Panc1 (cell line): Measurements from ENCODE around the gene ARPC2. TPM values are rescaled to one million over a fixed set of nuclear protein-coding genes. Genes with fewer than 3 reads are reported as not detected.
A peak's percentile ranks its signal among the peaks of the same experiment; 100 is the strongest.

Experiments used
- ATAC-seq: fragments of 200-7000 bp; cut with Tn5 transposase; 2 replicates; pipeline ENCODE4 v1.9.1; 2020; ENCODE audit warnings: mild to moderate bottlenecking, moderate library complexity
- BruUV-seq: library from RNA; stranded (reverse); fragments of 400-500 nt; replicated peaks from 2 replicates; lab custom pipeline; 2021; lab: Mats Ljungman, UMichigan
- CTCF ChIA-PET: fragments of 300-600 bp; sonication (Branson Sonifier 250); formaldehyde crosslinking; loops from one replicate; lab custom pipeline; 2022; ENCODE audit warnings: antibody characterized with exemption; lab: Charles Lee
- POLR2A ChIA-PET: fragments of 300-600 bp; sonication (Branson Sonifier 250); formaldehyde crosslinking; loops from one replicate; lab custom pipeline; 2022; ENCODE audit warnings: antibody characterized with exemption; lab: Charles Lee
- DNase-seq: peaks from one replicate; pipeline ENCODE4 v3.0.0-alpha.2; 2010; ENCODE audit warnings: low read depth, low spot score
- H3K27ac ChIP-seq: 2 replicates; pipeline ENCODE4 v1.5.1; 2011; ENCODE audit warnings: mild to moderate bottlenecking, low read length, inconsistent platforms
- H3K27me3 ChIP-seq: fragments of 200-500 bp; sonication (Bioruptor generic); 2 replicates; pipeline ENCODE4 v1.6.0; 2014; ENCODE audit warnings: low read length, inconsistent platforms; ENCODE audit not compliant: control insufficient read depth, insufficient read depth
- H3K36me3 ChIP-seq: fragments of 200-500 bp; sonication (Bioruptor generic); 2 replicates; pipeline ENCODE4 v1.5.1; 2014; ENCODE audit warnings: inconsistent platforms, mild to moderate bottlenecking, low read length, moderate library complexity; ENCODE audit not compliant: control insufficient read depth, insufficient read depth
- H3K4me1 ChIP-seq: 2 replicates; pipeline ENCODE4 v1.5.1; 2011; ENCODE audit warnings: inconsistent platforms, mild to moderate bottlenecking, low read length, moderate library complexity; ENCODE audit not compliant: control insufficient read depth, insufficient read depth
- H3K4me3 ChIP-seq, 2 experiments: 2 replicates each; pipeline ENCODE4 v1.5.1; 2011 to 2012; ENCODE audit warnings: low read depth in 2 of 2, low read length in 2 of 2, mild to moderate bottlenecking in 2 of 2, inconsistent platforms in 1 of 2, moderate library complexity in 1 of 2
- H3K9me3 ChIP-seq: fragments of 200-500 bp; sonication (Bioruptor generic); 2 replicates; pipeline ENCODE4 v1.5.1; 2014; ENCODE audit warnings: low read depth, mild to moderate bottlenecking, inconsistent platforms, low read length, moderate library complexity; ENCODE audit not compliant: control insufficient read depth, insufficient read depth
- POLR2AphosphoS5 ChIP-seq: IDR thresholded peaks from 2 replicates; pipeline ENCODE4 v1.6.1; 2012; ENCODE audit warnings: mild to moderate bottlenecking, low read depth, low read length, moderate library complexity
- SIN3A ChIP-seq: IDR thresholded peaks from 2 replicates; pipeline ENCODE4 v1.6.1; 2012; ENCODE audit warnings: low read depth, mild to moderate bottlenecking, low read length, moderate library complexity, borderline replicate concordance; ENCODE audit not compliant: insufficient read depth
- TCF7L2 ChIP-seq: IDR thresholded peaks from 2 replicates; pipeline ENCODE4 v1.6.1; 2011; ENCODE audit warnings: mild to moderate bottlenecking, low read depth, low read length, inconsistent platforms
- in situ Hi-C: cut with HindIII; loops from 2 replicates; pipeline ENCODE4 v1.10.0; 2016; ENCODE audit warnings: low sequenced_read_pairs, low pct_unique_long_range_greater_than_20kb
- intact Hi-C: fragments of 100-400 bp; cut with micrococcal nuclease; formaldehyde crosslinking; loops from one replicate; pipeline ENCODE4 v1.10.0; 2022; ENCODE audit not compliant: unreplicated experiment
- total RNA-seq: library from RNA; stranded (reverse); gene quantifications from one replicate; pipeline ENCODE4 v1.2.1, GENCODE V29; 2021; ENCODE audit not compliant: unreplicated experiment
- TF ChIP-seq, protein P1 (sequence below): fragments of 450-650 bp; IDR thresholded peaks from 2 replicates; pipeline ENCODE4 v1.5.1; 2017; ENCODE audit warnings: mild to moderate bottlenecking
- TF ChIP-seq, protein P2 (sequence below), 2 experiments: IDR thresholded peaks; 2 replicates each; pipeline ENCODE4 v1.6.1; 2011 to 2012; ENCODE audit warnings: low read depth in 2 of 2, control low read depth in 1 of 2, low read length in 1 of 2, mild to moderate bottlenecking in 1 of 2, moderate library complexity in 1 of 2; ENCODE audit not compliant: insufficient read depth in 1 of 2

The ARPC2 gene
- total RNA-seq, 1 experiment from 2014 or later, result 248 TPM

DNA sequence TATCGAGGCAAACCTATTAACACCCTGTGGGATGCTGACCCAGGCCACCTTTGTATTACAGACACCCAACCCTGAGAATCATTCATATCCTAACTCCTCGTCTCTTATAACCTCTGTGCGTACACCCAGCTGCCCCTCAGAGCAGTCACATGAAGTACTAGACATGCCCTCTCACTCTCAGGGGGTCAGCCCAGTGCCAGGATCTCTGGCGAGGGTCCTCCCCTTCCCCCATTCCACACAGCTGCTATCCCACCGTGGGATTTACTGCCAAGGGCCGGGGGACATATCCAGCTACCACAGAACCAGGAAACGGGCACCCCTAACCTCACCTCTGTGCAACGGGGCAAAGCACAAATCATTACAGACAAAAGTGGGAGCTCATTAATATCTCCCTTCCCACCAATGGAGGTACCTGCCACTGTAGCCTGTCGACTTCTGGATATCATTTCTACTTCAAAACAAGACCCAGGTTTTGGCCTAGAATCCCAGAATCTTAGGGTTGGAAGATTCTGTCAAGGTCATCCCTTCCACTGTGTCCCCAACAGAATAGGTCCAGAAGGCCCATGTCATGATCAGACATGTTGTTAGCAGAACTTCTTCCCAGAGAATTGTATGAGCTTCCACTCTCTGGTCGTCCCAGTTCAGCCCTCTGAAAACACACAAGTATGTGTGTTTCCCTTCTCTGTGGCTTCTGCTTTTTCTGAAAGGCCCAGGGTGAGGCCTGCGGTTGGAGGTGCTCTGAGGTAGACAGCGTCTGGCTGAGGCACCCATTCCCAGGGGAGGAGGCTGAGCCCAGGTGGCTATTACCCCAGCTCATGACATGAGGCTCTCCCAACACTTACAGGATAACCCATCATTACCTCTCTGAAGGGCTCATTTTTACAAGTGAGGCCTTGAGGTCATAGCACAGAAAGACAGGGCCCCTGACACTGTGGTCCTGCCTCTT, 73.6 kb downstream of the ARPC2 start:
- POLR2A ChIA-PET, result interaction anchor here (0.6 kb wide), 1 partner anchor 229 kb away, joined by 3 read pairs; no protein-coding TSS in a partner anchor
- BruUV-seq, result no TSS peak
- peak overlapping the region; percentile 88 for H3K27ac ChIP-seq

DNA sequence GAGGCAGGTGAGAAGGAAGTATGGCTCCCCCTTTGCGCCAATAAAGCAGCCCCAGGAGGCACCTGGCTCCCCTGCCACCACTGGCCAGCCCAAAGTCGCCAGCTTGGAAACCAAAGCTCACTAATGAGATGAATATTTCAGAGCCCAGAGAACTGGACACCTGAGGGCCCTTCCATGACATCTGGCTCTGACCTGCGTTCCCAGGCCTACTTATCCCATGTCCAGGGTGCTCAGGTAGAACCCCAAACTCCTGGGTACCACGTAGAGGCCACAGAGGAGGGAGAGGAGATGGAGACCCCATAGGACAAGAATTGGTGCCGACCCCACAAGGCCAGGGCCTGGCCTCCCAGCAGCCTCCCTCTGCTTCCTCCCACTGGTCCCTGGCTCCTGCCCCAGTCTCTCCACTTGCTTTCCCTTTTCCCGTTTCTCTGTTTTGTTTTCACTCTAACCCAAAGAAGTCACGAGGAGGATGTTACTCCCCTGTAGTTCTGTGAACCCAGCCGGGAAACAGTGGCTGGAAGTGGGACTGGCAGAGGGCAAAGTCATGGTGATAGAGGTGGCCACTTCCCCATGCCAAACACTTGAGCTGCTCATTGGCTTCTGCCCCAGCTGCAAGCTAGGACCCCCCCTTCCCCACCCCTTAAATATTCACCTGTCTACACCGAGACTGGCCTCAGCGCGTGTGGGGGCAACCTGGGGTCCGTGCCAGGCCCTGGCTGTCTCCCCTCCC, 74.5 kb downstream of the ARPC2 start:
- ChIA-PET CTCF (interaction anchor here (0.5 to 1.0 kb wide), 3 partner anchors 70 to 348 kb away, joined by 3 to 7 read pairs (median 4); no protein-coding TSS in a partner anchor), POLR2A (interaction anchor here (0.6 kb wide), 2 partner anchors 17 to 228 kb away, joined by 3 to 5 read pairs; no protein-coding TSS in a partner anchor)
- in situ Hi-C loops (no loop called here), intact Hi-C loops (loop anchor here (10.0 kb wide), 1 partner anchor 173 kb away; no protein-coding TSS in a partner anchor)
- no peak for DNase-seq
- no peaks in the 10 kb centered on the region for H3K36me3 ChIP-seq
- peak; percentile 3 for ATAC-seq
- H3K4me3 ChIP-seq, result peak overlapping the region; percentile 69 to 80
- H3K27ac ChIP-seq, result peak overlapping the region; percentile 88
- no peaks in the 10 kb centered on the region for H3K9me3 ChIP-seq
- H3K4me1 ChIP-seq, result peaks cover 50% of the 10 kb centered on the region
- TF ChIP-seq POLR2AphosphoS5 (no peak), SIN3A (no peak), TCF7L2 (no peak)
- TF ChIP-seq, protein P1, sequence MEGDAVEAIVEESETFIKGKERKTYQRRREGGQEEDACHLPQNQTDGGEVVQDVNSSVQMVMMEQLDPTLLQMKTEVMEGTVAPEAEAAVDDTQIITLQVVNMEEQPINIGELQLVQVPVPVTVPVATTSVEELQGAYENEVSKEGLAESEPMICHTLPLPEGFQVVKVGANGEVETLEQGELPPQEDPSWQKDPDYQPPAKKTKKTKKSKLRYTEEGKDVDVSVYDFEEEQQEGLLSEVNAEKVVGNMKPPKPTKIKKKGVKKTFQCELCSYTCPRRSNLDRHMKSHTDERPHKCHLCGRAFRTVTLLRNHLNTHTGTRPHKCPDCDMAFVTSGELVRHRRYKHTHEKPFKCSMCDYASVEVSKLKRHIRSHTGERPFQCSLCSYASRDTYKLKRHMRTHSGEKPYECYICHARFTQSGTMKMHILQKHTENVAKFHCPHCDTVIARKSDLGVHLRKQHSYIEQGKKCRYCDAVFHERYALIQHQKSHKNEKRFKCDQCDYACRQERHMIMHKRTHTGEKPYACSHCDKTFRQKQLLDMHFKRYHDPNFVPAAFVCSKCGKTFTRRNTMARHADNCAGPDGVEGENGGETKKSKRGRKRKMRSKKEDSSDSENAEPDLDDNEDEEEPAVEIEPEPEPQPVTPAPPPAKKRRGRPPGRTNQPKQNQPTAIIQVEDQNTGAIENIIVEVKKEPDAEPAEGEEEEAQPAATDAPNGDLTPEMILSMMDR, result no peak
- H3K27me3 ChIP-seq, result no peaks in the 10 kb centered on the region
- BruUV-seq, result no TSS peak

More for the DNA sequence above, 73.6 kb downstream of the ARPC2 start:
- DNase-seq (no peak), ATAC-seq (no peak)
- no peaks in the 10 kb centered on the region for H3K36me3 ChIP-seq
- CTCF ChIA-PET, result interaction anchor here (0.7 to 1.3 kb wide), 3 partner anchors 20 to 106 kb away, joined by 3 to 7 read pairs (median 3); partner anchors contain the start of genes AAMP and PNKD
- in situ Hi-C loops, result no loop called here
- H3K4me1 ChIP-seq, result peaks cover 55% of the 10 kb centered on the region
- TF ChIP-seq, protein P2, sequence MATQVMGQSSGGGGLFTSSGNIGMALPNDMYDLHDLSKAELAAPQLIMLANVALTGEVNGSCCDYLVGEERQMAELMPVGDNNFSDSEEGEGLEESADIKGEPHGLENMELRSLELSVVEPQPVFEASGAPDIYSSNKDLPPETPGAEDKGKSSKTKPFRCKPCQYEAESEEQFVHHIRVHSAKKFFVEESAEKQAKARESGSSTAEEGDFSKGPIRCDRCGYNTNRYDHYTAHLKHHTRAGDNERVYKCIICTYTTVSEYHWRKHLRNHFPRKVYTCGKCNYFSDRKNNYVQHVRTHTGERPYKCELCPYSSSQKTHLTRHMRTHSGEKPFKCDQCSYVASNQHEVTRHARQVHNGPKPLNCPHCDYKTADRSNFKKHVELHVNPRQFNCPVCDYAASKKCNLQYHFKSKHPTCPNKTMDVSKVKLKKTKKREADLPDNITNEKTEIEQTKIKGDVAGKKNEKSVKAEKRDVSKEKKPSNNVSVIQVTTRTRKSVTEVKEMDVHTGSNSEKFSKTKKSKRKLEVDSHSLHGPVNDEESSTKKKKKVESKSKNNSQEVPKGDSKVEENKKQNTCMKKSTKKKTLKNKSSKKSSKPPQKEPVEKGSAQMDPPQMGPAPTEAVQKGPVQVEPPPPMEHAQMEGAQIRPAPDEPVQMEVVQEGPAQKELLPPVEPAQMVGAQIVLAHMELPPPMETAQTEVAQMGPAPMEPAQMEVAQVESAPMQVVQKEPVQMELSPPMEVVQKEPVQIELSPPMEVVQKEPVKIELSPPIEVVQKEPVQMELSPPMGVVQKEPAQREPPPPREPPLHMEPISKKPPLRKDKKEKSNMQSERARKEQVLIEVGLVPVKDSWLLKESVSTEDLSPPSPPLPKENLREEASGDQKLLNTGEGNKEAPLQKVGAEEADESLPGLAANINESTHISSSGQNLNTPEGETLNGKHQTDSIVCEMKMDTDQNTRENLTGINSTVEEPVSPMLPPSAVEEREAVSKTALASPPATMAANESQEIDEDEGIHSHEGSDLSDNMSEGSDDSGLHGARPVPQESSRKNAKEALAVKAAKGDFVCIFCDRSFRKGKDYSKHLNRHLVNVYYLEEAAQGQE (IDR thresholded peaks at IDR 0.05; ENCODE audit: insufficient read depth in 1 of 2, low read depth in 2 of 2, low read length in 1 of 2), result no peak
- TF ChIP-seq SIN3A (no peak), TCF7L2 (no peak), POLR2AphosphoS5 (no peak)
- TF ChIP-seq, protein P1, result no peak
- intact Hi-C loops, result loop anchor here (10.0 kb wide), 1 partner anchor 174 kb away; no protein-coding TSS in a partner anchor
- no peaks in the 10 kb centered on the region for H3K27me3 ChIP-seq
- peak overlapping the region; percentile 69 to 80 for H3K4me3 ChIP-seq
- no peaks in the 10 kb centered on the region for H3K9me3 ChIP-seq
